ENCODE measurements around the gene TMEM86A.

DNA sequence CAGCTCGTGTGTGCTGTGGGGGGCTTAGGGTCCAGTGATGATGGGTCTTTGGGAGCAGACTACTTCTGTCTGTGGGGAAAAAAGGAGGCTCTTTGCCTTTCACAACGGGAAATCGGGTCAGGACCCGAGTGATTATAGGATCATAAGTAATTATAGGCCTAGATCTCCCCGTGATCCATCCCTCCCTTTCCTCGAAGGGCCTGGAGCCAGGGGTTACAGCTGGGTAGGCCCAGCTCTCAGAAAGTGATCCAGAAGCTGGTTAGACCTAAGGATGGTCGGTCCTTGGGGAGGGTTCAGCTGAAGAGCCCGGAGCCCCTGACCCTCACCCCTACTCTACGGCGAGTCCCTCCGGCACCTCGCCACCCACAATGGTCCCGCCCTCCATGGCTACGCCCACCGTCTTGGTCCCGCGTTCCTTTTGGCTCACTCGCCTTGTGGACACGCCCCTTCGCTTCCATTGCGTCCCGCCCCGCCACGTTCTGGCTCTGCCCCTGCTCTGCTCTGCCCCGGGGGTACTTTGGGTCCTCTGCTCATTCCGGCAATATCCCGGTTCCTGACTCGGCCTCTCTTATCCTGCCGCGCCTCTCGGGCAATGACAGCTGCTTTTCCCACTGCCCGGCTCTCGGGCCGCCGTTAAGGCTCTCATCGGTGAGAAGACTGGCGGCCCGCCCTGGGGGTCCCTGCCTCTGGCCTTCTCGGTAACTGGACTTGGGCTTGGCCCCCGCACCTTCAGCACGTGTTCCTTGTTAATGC is 22.4 kb downstream of the TMEM86A start:
- TF ChIP-seq POLR2A (IDR thresholded peaks at IDR 0.05; ENCODE audit: low read length) (no peak), GATA1 (IDR thresholded peaks at IDR 0.05; ENCODE audit: low read depth, low read length) (no peak)

All from erythroblast (primary cell).